Skin of body (tissue), 2 donors: Measurements from ENCODE around the gene FOXD1. TPM values are rescaled to one million over a fixed set of nuclear protein-coding genes. Genes with fewer than 3 reads are reported as not detected.
"Not testable (repeated sequence)": the region's sequence is repeated elsewhere in the genome, so short reads cannot be mapped to it uniquely, and the experiment has no call there.

Experiments
- DNase-seq: peaks from one replicate; lab custom pipeline; 2025; lab: John Stamatoyannopoulos, UW
- total RNA-seq: library from RNA; depleted of rRNA; stranded (reverse); fragments of >200 nt; gene quantifications from one replicate; pipeline ENCODE4 v1.2.3, GENCODE V29; 2014

The FOXD1 gene
- total RNA-seq, result 1.4 TPM

GRCh38 chr5:73448463-73449136 is at the start of gene FOXD1:
Gene FOXD1, minus strand, starts transcription at chr5:73448777. Its CDS starts 415 bp downstream, at chr5:73448362.
- peak; percentile 67 for DNase-seq

- no peak for DNase-seq
Observed at GRCh38 chr5:73497497-73498056, 49.0 kb upstream of the FOXD1 start.

DNA sequence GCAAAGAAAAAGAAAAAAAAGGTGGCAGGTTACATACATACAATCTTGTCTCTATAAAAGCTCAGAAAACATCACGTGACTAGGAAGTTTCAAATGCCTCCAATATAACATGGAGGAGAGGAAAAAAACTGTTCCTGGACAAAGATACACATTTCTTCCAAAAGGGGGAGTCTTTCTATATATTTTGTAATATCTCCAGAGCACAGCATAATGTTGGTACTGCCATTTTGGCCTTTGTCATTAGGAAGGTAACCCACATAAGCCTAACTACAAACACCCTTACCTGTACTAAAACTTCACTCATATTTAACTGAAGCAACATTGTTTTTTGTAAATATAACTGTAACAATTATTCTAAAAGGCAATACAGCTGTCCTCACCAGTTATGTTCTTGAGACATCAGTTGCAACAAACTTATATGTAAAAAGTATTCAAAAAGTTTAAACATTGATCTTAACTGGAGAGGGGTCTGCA is 48.4 kb upstream of the FOXD1 start:
- DNase-seq, result peak; percentile 39

DNA sequence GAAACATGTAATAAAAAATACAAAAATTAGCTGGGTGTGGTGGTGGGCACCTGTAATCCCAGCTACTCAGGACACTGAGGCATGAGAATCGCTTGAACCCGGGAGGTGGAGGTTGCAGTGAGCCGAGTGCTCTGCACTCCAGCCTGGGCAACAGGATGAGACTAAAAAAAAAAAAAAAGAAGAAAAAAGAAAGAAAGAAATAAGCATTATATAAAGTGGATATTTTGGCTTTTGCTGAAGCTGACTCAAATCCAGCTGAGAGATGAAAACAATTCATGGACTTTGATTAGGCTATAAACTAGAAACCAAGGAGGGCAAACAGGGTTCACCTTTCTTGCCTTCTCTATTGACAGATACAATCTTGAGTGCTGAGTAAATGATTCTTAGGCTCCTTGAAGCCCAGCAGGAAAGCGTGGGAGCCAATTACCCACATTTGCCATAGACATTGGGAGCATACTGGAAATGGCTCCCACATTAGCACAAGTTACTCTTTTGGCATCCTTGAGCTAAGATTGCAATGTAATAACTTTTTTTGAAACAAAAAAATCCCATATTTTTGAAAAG is 47.3 kb upstream of the FOXD1 start:
- no peak for DNase-seq

DNA sequence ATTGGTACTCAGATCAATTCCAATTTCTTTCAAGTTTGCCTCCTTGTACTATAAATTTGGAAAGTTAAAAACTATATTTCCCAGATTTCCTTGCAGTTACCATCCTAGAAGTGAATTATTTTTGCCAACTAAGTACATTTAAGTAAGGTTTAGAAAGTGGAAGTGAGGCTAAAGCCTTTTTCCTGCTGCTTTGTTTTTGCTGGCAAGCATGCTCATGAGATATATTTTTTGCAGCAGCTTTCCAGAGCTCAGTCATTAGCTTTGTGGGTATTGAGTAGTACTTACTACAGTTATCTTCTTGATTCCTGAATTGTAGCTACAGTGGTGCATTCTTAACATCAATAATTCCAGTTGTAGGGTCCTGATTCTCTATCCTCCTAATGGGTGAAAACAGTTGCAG is 46.1 kb upstream of the FOXD1 start:
- DNase-seq, result no peak

DNA sequence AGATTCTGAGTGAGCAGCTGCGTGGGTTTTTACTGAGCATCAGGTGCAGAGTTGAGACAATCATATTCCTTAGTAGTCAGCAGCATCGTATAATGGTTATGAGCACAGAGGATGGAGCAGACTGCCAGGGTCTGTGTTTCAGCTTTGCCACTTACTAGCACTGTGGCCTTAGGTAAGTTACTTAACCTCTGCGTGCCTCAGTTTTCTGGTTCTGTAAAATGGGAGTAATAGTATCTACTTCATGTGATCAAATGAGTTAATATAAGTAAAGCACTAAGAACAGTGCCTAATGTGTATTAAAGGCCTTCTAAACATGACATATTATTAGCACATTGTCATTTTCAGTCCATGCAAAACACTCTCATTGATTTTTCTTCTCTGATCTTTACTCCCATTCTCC is 44.8 kb upstream of the FOXD1 start:
- DNase-seq, result no peak

- no peak for DNase-seq
Observed at GRCh38 chr5:73491155-73491554, 42.6 kb upstream of the FOXD1 start.

- no peak for DNase-seq
Observed at GRCh38 chr5:73490088-73490487, 41.5 kb upstream of the FOXD1 start.

DNA sequence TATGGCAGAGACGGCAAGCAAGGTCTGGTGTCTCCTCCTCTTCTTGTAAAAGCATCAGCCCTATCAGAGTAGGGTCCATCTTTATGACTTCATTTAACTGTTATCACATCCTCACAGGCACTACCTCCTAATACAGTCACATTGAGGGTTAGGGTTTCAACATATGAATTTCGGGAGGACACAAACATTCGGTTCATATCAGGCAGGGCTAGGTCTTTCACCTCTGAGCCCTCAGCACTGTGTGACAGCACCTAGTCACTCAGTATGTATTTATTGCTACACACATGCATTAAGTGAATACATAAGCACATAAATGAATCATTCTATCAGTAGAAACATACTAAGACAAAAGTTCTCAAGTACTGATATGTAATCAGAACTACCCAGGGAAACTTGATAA is 40.2 kb upstream of the FOXD1 start:
- DNase-seq, result no peak

DNA sequence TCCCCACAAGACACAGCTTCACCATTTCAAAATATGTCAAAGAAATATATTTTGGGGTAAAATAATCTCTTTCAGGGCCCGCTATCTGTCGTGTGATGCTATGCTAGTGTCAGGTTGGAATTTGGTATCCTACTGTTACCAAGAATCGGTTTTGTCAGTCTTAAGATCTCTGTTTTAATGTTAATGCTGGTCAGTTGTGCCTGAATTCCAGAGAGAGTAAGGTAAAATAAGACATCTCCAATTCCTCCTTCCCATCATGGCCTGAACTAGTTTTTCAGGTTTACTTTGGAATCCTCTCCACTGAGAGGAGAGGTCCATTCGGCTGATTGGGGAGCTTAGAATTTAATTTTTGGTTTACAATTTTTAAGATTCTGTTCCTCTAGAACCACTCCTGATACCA is 39.2 kb upstream of the FOXD1 start:
- no peak for DNase-seq

DNA sequence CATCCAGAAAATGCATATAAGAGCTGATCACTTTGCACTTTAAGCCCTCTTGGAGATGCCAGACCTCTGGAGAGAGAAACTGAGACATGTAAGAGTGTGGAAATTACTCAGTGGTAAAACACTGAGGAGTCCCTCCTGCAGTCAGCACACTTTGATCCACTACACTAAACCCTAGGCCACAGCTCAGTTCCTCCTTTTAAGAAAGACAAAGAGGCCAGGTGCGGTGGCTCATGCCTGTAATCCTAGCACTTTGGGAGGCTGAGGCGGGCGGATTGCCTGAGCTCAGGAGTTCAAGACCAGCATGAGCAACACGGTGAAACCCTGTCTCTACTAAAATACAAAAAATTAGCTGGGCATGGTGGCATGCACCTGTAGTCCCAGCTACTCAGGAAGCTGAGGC is 38.7 kb upstream of the FOXD1 start:
- not testable (repeated sequence) for DNase-seq

DNA sequence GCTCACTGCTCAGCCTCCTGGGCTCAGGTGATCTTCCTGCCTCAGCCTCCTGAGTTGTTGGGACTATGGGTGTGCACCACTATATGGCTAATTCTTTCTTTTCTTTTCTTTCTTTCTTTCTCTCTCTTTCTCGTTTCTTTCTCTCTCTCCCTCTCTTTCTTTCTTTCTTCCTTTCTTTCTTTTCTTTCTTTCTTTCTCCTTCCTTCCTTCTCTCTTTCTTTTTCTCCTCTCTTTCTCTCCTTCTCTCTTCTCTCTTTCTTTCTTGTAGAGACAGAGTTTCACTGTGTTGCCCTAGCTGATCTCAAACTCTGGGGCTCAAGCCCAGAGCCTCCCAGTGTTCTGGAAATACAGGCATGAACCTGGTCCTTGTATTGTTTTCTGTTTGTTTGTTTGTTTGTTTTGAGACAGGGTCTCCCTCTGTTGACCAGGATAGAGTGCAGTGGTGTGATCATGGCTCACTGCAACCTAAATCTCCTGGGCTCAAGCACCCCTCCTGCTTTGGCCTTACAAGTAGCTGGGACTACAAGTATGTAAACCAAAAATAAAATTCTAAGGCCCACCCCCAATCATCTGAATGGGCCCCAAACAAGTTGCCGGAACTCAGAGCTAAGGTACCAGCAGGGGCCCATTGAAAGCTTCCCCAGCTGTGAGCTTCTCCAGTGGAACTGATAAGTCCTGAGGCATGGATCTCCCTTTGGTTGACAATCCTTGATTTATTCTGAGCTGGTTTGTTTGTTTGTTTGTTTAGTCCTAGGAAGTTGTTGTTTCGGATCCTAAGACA is 37.7 kb upstream of the FOXD1 start:
- no peak for DNase-seq

GRCh38 chr5:73485715-73486114 is 37.1 kb upstream of the FOXD1 start:
- DNase-seq, result no peak

GRCh38 chr5:73484511-73484910 is 35.9 kb upstream of the FOXD1 start:
- no peak for DNase-seq

DNA sequence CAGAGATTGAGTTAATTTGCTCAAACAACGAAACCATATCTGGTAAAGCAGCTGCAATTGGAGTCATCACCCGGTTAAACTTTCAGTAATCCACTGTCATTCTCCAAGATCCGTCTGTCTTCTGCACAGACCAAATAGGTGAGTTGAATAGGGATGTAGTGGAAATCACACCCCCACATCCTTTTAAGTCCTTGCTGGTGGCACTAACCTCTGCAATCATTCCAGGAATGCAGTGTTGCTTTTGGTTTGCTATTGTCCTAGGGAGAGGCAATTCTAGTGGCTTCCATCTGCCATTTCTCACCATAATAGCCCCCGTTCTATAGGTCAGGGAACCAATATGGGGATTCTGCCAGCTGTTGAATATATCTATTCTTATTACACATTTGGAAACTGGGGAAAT is 35.1 kb upstream of the FOXD1 start:
- no peak for DNase-seq

DNA sequence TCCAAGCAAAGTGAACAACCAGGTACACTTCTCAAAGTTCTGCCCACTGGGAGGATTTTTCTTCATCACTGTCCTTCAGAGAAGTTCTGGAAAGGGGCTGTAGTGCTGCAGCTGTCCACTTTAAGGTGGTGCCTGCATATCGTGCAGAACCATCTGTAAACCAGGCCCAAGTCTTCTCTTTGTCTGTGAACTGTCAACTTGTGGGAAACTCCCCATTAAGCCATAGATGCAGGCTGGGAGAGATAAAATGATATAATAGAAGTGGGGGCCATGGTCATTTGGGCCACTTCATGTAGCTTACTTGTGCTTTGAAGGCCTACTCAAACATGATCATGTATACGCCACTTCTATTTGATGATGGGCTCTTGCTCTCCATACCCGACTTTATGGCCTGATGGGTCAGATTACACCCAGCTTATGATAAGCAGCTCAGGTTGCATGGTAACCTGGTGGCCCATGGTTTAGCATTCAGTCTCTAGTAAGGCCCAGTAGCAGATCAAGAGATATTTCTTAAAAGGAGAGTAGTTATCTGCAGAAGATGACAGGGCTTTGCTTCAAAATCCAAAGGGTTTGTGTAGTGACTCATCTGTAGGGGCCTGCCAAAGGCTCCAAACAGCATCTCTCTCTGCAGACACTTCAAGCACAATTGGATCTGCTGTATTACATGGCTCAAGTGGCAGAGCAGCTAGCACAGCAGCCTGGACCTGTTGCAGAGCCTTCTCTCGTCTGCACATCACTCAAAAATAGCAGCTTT is 34.0 kb upstream of the FOXD1 start:
- DNase-seq, result no peak

DNA sequence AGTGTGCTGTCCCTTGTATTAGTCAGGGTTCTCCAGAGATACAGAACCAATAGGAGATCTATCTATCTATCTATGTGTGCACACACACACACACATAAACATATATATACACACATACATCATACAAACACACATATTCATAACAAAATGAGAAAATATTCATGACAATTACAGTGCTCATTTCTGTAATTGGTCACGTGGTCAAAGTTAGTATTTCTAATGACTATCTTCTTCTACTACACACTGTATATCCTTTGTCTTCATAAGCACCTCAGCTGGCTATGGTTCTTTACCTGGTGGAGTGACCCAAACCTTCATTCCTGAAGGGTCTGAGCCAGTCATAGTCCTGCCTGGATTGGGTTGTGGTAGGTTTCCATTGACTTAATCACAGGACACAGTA is 31.9 kb upstream of the FOXD1 start:
- no peak for DNase-seq

DNA sequence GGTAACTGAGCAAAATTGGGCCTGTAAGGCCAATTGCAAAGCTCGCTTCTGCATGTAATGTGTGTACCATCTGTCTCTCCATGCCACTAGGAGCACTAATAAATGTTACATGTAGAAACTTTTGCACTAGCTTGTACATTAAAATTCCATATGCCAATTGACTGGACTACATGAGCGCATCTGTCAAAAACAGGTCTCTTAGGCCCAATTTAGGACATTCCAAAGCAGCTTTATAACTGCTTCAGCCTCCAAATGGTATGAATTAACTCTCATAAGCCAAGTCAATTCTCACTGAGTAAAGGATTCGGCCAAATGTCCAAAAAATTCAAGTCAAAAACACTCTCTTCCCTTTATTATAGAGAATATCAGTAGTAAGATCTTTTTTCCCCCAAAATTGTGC is 23.5 kb upstream of the FOXD1 start:
- DNase-seq, result peak; percentile 11

- no peak for DNase-seq
Observed at GRCh38 chr5:73471654-73472053, 23.1 kb upstream of the FOXD1 start.

DNA sequence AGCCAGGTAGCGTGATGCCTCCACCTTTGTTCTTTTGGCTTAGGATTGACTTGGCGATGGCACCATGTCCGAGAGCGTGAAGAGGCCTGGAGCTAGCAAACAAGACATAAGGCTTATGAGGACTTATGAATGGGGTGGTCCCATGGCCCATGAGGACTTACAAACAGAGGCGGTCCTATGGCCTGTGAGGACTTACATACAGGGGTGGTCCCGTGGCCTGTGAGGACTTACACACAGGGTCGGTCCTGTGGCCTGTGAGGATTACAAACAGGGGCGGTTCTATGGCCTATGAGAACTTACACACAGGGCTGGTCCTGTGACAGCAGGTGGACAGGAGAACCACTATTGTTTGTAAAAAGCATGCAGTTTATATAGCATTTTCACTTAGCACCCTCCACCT is 21.3 kb upstream of the FOXD1 start:
- no peak for DNase-seq

GRCh38 chr5:73468638-73469037 is 20.1 kb upstream of the FOXD1 start:
- not testable (repeated sequence) for DNase-seq
